PC-3 (cell line): ENCODE measurements around the gene TJP3. TPM values are rescaled to one million over a fixed set of nuclear protein-coding genes. Genes with fewer than 3 reads are reported as not detected.

Source experiments
- ATAC-seq: fragments of 200-7000 bp; cut with Tn5 transposase; 2 replicates; pipeline ENCODE4 v1.9.1; 2020; ENCODE audit warnings: mild to moderate bottlenecking, moderate library complexity
- BruUV-seq: library from RNA; stranded (reverse); fragments of 400-500 nt; replicated peaks from 2 replicates; lab custom pipeline; 2021; lab: Mats Ljungman, UMichigan
- CTCF ChIA-PET: fragments of 300-600 bp; sonication (Branson Sonifier 250); formaldehyde crosslinking; loops from one replicate; lab custom pipeline; 2022; ENCODE audit warnings: antibody characterized with exemption; lab: Charles Lee
- POLR2A ChIA-PET: fragments of 300-600 bp; sonication (Branson Sonifier 250); formaldehyde crosslinking; loops from one replicate; lab custom pipeline; 2022; ENCODE audit warnings: antibody characterized with exemption; ENCODE audit not compliant: unreplicated experiment; lab: Charles Lee
- DNase-seq: peaks from one replicate; pipeline ENCODE4 v3.0.0-alpha.2; 2015
- H2AFZ ChIP-seq: fragments of 300-600 bp; sonication (generic); 2 replicates; pipeline ENCODE4 v1.6.0; 2016; ENCODE audit warnings: antibody characterized with exemption, low read length
- H3F3A ChIP-seq: fragments of 300-600 bp; sonication (generic); one replicate; pipeline ENCODE4 v1.6.0; 2017; ENCODE audit warnings: antibody characterized with exemption, low read length, control low read depth, mild to moderate bottlenecking; ENCODE audit not compliant: unreplicated experiment
- H3K27ac ChIP-seq: fragments of 300-600 bp; sonication (generic); 2 replicates; pipeline ENCODE4 v1.5.1; 2016; ENCODE audit warnings: mild to moderate bottlenecking, low read length
- H3K27me3 ChIP-seq: fragments of 300-600 bp; sonication (generic); 2 replicates; pipeline ENCODE4 v1.6.1; 2016; ENCODE audit warnings: low read length, mixed read lengths
- H3K36me3 ChIP-seq: fragments of 300-600 bp; sonication (generic); 2 replicates; pipeline ENCODE4 v1.6.1; 2016; ENCODE audit warnings: low read depth, mixed run types, low read length, mixed read lengths
- H3K4me1 ChIP-seq: fragments of 300-600 bp; sonication (generic); 2 replicates; pipeline ENCODE4 v1.5.1; 2016; ENCODE audit warnings: low read length; ENCODE audit not compliant: insufficient read depth
- H3K4me2 ChIP-seq: fragments of 300-600 bp; sonication (generic); 2 replicates; pipeline ENCODE4 v1.6.0; 2016; ENCODE audit warnings: low read length
- H3K4me3 ChIP-seq: fragments of 300-600 bp; sonication (generic); 2 replicates; pipeline ENCODE4 v1.5.1; 2016; ENCODE audit warnings: mild to moderate bottlenecking, low read length, mixed read lengths
- H3K79me2 ChIP-seq: fragments of 300-600 bp; sonication (generic); 2 replicates; pipeline ENCODE4 v1.6.1; 2017; ENCODE audit warnings: low read length, mixed read lengths
- H3K9ac ChIP-seq: fragments of 300-600 bp; sonication (generic); 2 replicates; pipeline ENCODE4 v1.6.0; 2016; ENCODE audit warnings: mild to moderate bottlenecking, low read length
- H3K9me2 ChIP-seq: fragments of 300-600 bp; sonication (generic); replicated peaks from 2 replicates; pipeline ENCODE4 v1.6.1; 2016; ENCODE audit warnings: mixed run types, low read length, mixed read lengths
- H3K9me3 ChIP-seq: fragments of 300-600 bp; sonication (generic); 2 replicates; pipeline ENCODE4 v1.6.1; 2016; ENCODE audit warnings: low read length, mixed read lengths
- H4K20me1 ChIP-seq: fragments of 300-600 bp; sonication (generic); 2 replicates; pipeline ENCODE4 v1.6.1; 2016; ENCODE audit warnings: low read length, mixed read lengths
- EZH2 ChIP-seq: fragments of 300-600 bp; sonication (generic); IDR thresholded peaks from one replicate; pipeline ENCODE4 v1.6.1; 2017; ENCODE audit warnings: antibody characterized with exemption, mild to moderate bottlenecking, low read length; ENCODE audit not compliant: unreplicated experiment
- EZH2phosphoT487 ChIP-seq: fragments of 300-600 bp; sonication (generic); IDR thresholded peaks from 2 replicates; pipeline ENCODE4 v1.6.1; 2018; ENCODE audit warnings: mild to moderate bottlenecking, antibody characterized with exemption, low read length, borderline replicate concordance
- intact Hi-C: fragments of 100-400 bp; cut with micrococcal nuclease; formaldehyde crosslinking; loops from 2 replicates; pipeline ENCODE4 v1.9.0; 2023
- total RNA-seq: library from RNA; depleted of rRNA; stranded (reverse); fragments of >200 nt; gene quantifications from 2 replicates; pipeline ENCODE4 v1.2.3, GENCODE V29; 2014
- TF ChIP-seq, protein P1 (sequence below): fragments of 300-600 bp; sonication (generic); conservative IDR thresholded peaks from 2 replicates; pipeline ENCODE4 v1.5.1; 2017; ENCODE audit warnings: antibody characterized with exemption, low read depth, mild to moderate bottlenecking, low read length

Gene TJP3
- total RNA-seq, 1 experiment from 2014 or later, result 11.7 TPM

DNA sequence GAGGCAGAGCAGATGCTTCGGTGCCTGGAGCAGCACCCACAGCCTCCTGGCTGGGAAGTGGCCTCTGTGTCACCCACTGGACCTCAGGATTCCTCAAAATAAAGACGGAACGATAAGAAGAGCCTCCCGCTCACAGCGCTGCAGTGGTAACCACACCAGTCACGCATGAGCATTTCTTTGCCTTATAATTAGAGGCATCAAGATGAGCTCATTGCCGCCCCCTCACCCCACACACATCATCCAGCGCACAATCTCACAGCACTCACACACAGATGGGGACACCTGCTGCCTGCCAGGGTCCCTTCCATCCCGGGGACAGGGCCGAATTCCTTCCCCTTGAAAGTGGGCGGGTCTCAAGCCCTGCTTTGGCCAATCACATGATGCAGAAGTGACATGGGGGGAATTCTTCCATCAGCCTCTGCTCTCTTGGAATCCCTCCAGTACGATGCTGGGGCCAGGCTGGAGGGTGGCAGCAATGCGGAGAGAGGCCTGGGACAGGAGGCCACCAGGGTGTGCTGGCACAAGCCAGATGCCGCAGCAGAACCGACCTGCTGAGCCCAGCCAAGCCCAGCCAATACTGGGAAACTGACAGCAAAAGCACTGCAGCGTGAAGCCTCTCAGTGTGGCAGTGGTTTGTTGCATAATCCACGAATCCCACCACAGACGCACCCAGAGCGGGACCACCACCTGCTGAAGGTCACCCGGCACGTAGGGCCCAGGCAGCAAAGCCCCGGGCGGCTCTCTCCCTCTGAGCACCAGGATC lies 23.9 kb upstream of the TJP3 start:
- BruUV-seq, result no TSS peak
- Histone ChIP-seq H3K9ac (no peak overlapping the region), H3K79me2 (no peaks in the 10 kb centered on the region; the same call in 1 of the 2 replicates), H3K4me1 (no peaks in the 10 kb centered on the region), H3F3A (no peaks in the 10 kb centered on the region), H4K20me1 (no peaks in the 10 kb centered on the region), H3K27me3 (no peaks in the 10 kb centered on the region), H3K4me3 (no peak overlapping the region), H2AFZ (no peak overlapping the region), H3K27ac (no peak overlapping the region), H3K9me3 (no peaks in the 10 kb centered on the region), H3K9me2 (no peaks in the 10 kb centered on the region), H3K4me2 (no peak overlapping the region), H3K36me3 (peaks cover 11% of the 10 kb centered on the region)
- ATAC-seq (no peak), DNase-seq (no peak)
- POLR2A ChIA-PET, result no interaction called here
- TF ChIP-seq, protein P1, sequence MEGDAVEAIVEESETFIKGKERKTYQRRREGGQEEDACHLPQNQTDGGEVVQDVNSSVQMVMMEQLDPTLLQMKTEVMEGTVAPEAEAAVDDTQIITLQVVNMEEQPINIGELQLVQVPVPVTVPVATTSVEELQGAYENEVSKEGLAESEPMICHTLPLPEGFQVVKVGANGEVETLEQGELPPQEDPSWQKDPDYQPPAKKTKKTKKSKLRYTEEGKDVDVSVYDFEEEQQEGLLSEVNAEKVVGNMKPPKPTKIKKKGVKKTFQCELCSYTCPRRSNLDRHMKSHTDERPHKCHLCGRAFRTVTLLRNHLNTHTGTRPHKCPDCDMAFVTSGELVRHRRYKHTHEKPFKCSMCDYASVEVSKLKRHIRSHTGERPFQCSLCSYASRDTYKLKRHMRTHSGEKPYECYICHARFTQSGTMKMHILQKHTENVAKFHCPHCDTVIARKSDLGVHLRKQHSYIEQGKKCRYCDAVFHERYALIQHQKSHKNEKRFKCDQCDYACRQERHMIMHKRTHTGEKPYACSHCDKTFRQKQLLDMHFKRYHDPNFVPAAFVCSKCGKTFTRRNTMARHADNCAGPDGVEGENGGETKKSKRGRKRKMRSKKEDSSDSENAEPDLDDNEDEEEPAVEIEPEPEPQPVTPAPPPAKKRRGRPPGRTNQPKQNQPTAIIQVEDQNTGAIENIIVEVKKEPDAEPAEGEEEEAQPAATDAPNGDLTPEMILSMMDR, result no peak
- TF ChIP-seq EZH2, result no peak
- TF ChIP-seq EZH2phosphoT487, result no peak
- intact Hi-C loops, result no loop called here
- CTCF ChIA-PET, result no interaction called here

DNA sequence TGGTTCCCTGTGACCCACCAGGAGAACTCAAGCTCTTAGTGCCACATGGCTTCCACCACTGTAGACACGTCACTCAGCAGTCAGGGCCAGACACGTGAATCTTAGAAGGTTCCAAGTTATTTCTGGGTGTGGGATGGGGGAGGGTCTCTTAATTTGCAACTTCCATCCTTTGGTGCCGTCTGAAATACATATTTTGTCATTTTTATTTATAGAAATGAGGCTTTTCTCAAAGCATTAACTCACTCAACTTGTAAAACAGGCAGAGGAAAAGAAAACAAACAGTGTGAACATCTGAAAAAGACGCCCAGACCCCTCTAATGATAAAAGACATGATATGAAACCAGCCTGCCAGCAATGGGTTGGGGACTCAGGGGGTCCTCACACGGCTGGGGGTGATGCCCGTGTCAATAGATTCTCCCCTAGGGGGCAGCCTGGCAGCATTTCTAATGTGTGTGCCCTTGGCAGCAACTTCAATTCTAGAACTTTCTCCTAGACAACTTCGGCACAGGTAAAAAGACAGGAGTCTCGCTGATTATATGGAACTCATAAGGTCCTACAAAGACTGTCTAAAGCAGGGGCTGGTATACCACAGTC lies 23.3 kb upstream of the TJP3 start:
- no peak for TF ChIP-seq EZH2
- H3K4me3 ChIP-seq, result no peak overlapping the region
- no TSS peak for BruUV-seq
- DNase-seq (no peak), ATAC-seq (no peak)
- H3K4me1 ChIP-seq, result no peaks in the 10 kb centered on the region
- POLR2A ChIA-PET, result no interaction called here
- no peaks in the 10 kb centered on the region for H3K9me3 ChIP-seq
- intact Hi-C loops, result no loop called here
- H3K79me2 ChIP-seq, result peaks cover 3% of the 10 kb centered on the region; the same call in 1 of the 2 replicates
- no peaks in the 10 kb centered on the region for H3K27me3 ChIP-seq
- CTCF ChIA-PET, result no interaction called here
- H3F3A ChIP-seq, result no peaks in the 10 kb centered on the region
- no peak overlapping the region for H2AFZ ChIP-seq
- no peak overlapping the region for H3K4me2 ChIP-seq
- H3K9me2 ChIP-seq, result no peaks in the 10 kb centered on the region
- H3K27ac ChIP-seq, result no peak overlapping the region
- H3K36me3 ChIP-seq, result peaks cover 11% of the 10 kb centered on the region
- no peaks in the 10 kb centered on the region for H4K20me1 ChIP-seq
- H3K9ac ChIP-seq, result no peak overlapping the region

DNA sequence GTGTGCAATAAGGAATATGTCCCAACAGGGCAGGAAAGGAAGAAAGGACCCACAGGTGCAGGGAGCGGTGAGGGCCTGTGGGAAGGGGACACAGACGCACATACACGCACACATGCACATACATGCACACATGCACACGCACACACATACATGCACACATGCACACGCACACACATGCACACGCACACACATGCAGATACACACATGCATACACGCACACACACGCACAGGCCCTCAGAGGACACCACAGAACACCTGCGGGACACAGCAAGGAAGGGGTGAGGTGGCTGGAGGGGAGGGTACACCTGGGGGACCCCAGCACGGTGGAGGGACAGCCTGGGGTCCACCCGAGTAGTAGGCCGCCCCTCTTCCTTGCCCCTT lies 20.8 kb upstream of the TJP3 start:
- POLR2A ChIA-PET, result no interaction called here
- ATAC-seq, result no peak
- Histone ChIP-seq H3K4me2 (no peak overlapping the region), H2AFZ (no peak overlapping the region), H4K20me1 (no peaks in the 10 kb centered on the region), H3K9me2 (no peaks in the 10 kb centered on the region), H3K36me3 (peaks cover 11% of the 10 kb centered on the region), H3K4me3 (no peak overlapping the region), H3K9ac (no peak overlapping the region), H3K4me1 (no peaks in the 10 kb centered on the region), H3F3A (no peaks in the 10 kb centered on the region), H3K9me3 (no peaks in the 10 kb centered on the region), H3K79me2 (peaks cover 11% of the 10 kb centered on the region; the same call in 1 of the 2 replicates), H3K27me3 (no peaks in the 10 kb centered on the region), H3K27ac (no peak overlapping the region)
- intact Hi-C loops, result no loop called here
- no TSS peak for BruUV-seq
- DNase-seq, result no peak
- TF ChIP-seq, protein P1, result no peak
- TF ChIP-seq EZH2, result no peak
- TF ChIP-seq EZH2phosphoT487, result no peak
- CTCF ChIA-PET, result no interaction called here
